Stimulated activated CD4-positive, alpha-beta T cell treated with anti-CD3 and anti-CD28 coated beads, Interleukin-15, amount 100 ng/mL, for 24 hours (primary cell): ENCODE data around the gene PPP1R3G.

Experiments used
- DNase-seq: peaks from one replicate; pipeline ENCODE4 v3.0.0-alpha.2; 2020

Gene PPP1R3G

GRCh38 chr6:5121956-5122355 is 36.8 kb downstream of the PPP1R3G start:
- no peak for DNase-seq

DNA sequence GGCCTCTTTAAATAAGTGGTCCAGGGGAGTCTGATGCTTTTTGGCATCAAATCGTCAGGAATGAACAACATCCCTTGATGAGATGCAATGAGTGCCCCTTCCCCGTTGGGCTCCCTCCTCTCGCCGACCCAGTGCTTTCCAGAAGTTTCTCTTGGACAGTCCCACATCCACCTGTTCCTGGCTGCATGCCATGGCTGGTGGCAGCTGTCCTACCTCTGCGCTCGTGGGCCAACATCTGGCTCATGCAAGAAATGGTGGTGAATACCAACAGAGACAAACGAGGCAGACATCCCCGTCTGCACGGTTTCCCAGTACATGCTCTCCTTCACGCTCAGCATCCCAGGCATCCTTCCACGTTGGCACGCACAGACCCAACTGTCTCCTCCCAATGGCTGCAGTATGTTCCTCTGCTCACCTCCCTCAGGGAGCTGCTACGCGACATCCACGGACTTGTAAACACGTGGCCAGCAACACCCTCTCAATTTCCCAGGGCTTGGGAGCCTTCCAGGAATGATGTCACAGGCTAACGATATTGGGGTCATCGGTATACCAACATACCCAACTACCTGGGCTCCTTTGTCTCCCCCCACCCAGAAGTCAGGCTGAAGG is 37.5 kb downstream of the PPP1R3G start:
- DNase-seq, result no peak

- DNase-seq, result no peak
These were observed 38.4 kb downstream of the PPP1R3G start for GRCh38 chr6:5123296-5124143.

GRCh38 chr6:5124526-5124925 is 39.4 kb downstream of the PPP1R3G start:
- DNase-seq, result no peak

GRCh38 chr6:5125152-5126006 is 40.2 kb downstream of the PPP1R3G start:
- no peak for DNase-seq

DNA sequence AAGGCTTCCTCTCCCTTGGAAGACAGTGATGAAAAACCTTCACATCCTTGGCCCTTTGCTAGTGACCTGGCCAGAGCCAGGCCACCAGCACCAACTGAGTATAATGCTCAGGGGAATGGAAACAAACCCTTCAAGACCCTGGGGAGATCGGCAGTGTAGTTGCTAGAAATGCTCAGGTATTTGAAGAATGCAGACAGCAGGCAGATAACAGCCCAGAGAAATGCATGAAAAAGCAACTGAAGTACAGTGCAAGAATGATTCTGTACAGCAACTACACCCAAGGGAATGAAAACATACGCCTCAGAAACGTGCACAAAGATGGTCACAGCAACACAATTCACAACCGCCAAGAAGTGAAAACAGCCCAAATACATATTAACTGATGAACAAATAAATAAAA is 41.1 kb downstream of the PPP1R3G start:
- DNase-seq, result no peak

DNA sequence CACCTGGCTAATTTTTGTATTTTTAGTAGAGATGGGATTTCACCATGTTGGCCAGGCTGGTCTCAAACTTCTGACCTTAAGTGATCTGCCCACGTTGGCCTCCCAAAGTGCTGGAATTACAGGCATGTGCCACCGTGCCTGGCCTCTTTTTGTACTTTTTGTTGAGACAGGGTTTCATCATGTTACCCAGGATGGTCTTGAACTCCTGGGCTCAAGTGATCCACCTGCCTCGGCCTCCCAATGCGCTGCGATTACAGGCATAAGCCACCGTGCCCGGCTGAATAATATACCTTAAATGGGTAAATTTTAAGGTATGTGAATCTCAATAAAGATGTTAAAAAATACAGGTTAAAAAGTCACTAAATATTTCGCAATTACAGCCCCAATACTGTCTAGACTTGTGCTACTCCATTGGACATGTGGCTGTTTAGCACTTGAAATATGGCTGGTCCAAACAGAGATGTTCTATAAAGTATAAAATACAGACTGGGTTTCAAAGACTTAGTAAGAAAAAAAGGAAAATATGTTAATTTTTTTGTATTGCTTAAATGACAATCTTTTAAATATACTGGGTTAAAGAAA is 42.1 kb downstream of the PPP1R3G start:
- no peak for DNase-seq

GRCh38 chr6:5128351-5128750 is 43.2 kb downstream of the PPP1R3G start:
- DNase-seq, result no peak

GRCh38 chr6:5130135-5130866 is 45.2 kb downstream of the PPP1R3G start:
- no peak for DNase-seq

DNA sequence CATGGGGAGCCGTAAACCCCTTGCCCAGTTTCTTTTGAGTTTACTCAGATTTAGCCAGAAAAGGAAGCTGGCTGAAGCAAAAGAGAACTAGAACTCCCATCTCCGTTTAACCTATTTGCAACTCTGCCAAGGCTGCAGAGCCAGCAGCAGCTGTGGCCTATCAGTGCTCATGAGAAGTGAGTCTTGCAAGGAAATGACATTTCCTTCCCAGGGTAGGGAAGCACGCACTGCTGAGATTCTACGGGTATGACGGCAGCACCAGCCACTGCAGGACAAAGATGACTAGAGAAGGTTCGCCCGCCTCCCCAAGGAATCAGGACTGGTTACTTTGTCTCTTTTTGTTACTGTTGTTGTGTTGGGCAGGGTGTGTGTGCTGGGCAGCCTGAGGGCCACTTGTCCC is 47.6 kb downstream of the PPP1R3G start:
- DNase-seq, result no peak

DNA sequence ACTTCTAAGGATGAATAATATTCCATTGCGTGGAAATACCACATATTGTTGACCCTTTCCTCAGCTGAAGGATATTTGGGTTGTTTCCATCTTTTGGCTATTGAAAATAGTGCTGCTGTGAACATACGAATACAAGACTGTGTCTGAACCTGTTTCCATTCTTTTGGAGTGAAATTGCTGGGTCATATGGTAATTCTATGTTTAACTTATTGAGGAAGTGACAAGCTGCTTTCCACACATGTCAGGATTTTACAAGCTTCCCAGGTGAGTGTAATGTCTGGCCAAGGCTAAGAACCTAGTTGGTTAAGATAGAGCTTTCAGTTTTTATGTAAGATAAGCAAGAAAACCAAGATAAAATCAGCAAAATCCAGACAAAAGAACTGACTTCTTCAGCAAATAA is 48.8 kb downstream of the PPP1R3G start:
- DNase-seq, result no peak

DNA sequence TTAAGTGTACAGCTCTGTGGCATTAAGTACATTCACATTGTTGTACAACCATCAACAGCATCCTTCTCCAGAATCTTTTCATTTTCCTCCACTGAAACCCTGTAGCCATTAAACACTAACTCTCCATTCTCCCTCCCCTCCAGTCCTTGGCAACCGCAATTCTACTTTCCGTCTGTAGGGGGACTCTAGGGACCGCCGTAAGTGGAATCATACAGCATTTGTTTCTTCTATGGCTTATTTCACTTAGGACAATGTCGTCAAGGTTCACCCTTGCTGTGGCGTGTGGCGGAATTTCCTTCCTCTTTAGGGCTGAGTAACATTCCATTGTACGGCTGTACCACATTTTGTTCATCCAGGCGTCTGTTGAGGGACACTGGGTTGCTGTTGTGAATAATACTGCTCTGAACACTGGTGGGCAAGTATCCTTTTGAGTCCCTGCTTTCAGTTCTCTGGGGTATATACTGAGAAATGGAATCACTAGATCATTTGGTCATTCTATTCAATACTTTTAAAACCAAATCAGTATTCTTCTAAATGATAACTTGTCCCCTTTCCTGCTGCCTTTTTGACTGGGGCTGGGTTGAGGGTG is 50.7 kb downstream of the PPP1R3G start:
- peak; percentile 52 for DNase-seq

DNA sequence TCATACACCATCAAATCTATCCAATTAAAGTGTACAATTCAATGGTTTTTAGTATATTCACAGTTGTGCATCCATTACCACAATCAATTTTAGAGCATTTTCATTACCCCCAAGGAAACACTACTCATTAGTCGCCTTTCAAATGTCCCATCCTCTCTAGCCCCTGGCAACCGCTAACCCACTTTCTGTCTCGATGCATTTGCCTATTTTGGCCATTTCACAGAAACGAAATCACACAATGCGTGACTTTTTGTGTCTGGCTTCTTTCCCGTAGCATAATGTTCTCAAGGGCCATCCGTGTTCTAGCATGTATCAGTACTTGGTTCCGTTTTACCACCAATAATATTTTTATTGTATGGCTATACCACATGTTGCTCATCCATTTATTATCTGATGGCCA is 51.7 kb downstream of the PPP1R3G start:
- DNase-seq, result no peak
